ENCODE results near the gene MAN2A1.
"Not testable (repeated sequence)": the region's sequence is repeated elsewhere in the genome, so short reads cannot be mapped to it uniquely, and the experiment has no call there.

GRCh38 chr5:109832207-109833188, 142.8 kb downstream of the MAN2A1 start:
- TF ChIP-seq CTCF (conservative IDR thresholded peaks at IDR 0.05 in 1 of 2, IDR thresholded peaks at IDR 0.05 in 1 of 2; ENCODE audit: low read depth in 1 of 2, low read length in 2 of 2); EZH2 (IDR thresholded peaks at IDR 0.05; ENCODE audit: low read length, missing control alignments): not testable (repeated sequence)

All from fibroblast of lung (primary cell).